ENCODE data around the gene ZNF574. TPM values are rescaled to one million over a fixed set of nuclear protein-coding genes. Genes with fewer than 3 reads are reported as not detected.
A peak's percentile ranks its signal among the peaks of the same experiment; 100 is the strongest.

The ZNF574 gene
- total and polyA plus RNA-seq, 7 experiments from 2014 or later, result 11.2 to 32.8 (median 20.9) TPM

GRCh38 chr19:42057846-42058245 is 18.1 kb upstream of the ZNF574 start:
- intact Hi-C loops (cut with micrococcal nuclease), result no loop called here
- no peak overlapping the region for H3K27ac ChIP-seq (ENCODE audit: low read depth, low read length)
- H3K9me3 ChIP-seq (ENCODE audit: control insufficient read depth in 2 of 3, low read length in 3 of 3), result no peaks in the 10 kb centered on the region
- ATAC-seq, result no peak
- no peaks in the 10 kb centered on the region for H3K27me3 ChIP-seq (ENCODE audit: control insufficient read depth in 2 of 2, insufficient read depth in 2 of 2, low read length in 2 of 2)
- Mint-ChIP-seq H3K36me3 (peaks cover 0 to 4% (median 0%) of the 10 kb centered on the region in 5 donors), H3K4me3 (no peak overlapping the region), H3K27ac (no peak overlapping the region), H3K4me1 (peaks cover 0 to 3% (median 0%) of the 10 kb centered on the region in 7 donors), H3K9me3 (no peaks in the 10 kb centered on the region), H3K27me3 (no peaks in the 10 kb centered on the region)
- no peaks in the 10 kb centered on the region for H3K4me1 ChIP-seq (ENCODE audit: control insufficient read depth in 2 of 2, insufficient read depth in 2 of 2, low read length in 2 of 2)
- H3K4me3 ChIP-seq (ENCODE audit: low read length), result no peak overlapping the region
- CTCF ChIA-PET, result no interaction called here
- no peaks in the 10 kb centered on the region for H3K36me3 ChIP-seq (ENCODE audit: control insufficient read depth in 2 of 3, insufficient read depth in 3 of 3, low read length in 3 of 3)
- no peak for DNase-seq
- POLR2A ChIA-PET, result no interaction called here

GRCh38 chr19:42059196-42059595 is 16.8 kb upstream of the ZNF574 start:
- Mint-ChIP-seq H3K36me3 (peaks cover 0 to 4% (median 0%) of the 10 kb centered on the region in 5 donors), H3K27me3 (peaks cover 0 to 2% (median 0%) of the 10 kb centered on the region in 5 donors), H3K4me1 (peaks cover 0 to 3% (median 0%) of the 10 kb centered on the region in 7 donors), H3K4me3 (no peak overlapping the region), H3K27ac (no peak overlapping the region), H3K9me3 (no peaks in the 10 kb centered on the region)
- H3K9me3 ChIP-seq (ENCODE audit: control insufficient read depth in 2 of 3, low read length in 3 of 3), result no peaks in the 10 kb centered on the region
- H3K27ac ChIP-seq (ENCODE audit: low read depth, low read length), result no peak overlapping the region
- intact Hi-C loops (cut with micrococcal nuclease), result no loop called here
- ChIA-PET CTCF (no interaction called here), POLR2A (no interaction called here)
- ATAC-seq (no peak), DNase-seq (no peak)
- no peaks in the 10 kb centered on the region for H3K36me3 ChIP-seq (ENCODE audit: control insufficient read depth in 2 of 3, insufficient read depth in 3 of 3, low read length in 3 of 3)
- H3K4me3 ChIP-seq (ENCODE audit: low read length), result no peak overlapping the region
- H3K27me3 ChIP-seq (ENCODE audit: control insufficient read depth in 2 of 2, insufficient read depth in 2 of 2, low read length in 2 of 2), result no peaks in the 10 kb centered on the region
- no peaks in the 10 kb centered on the region for H3K4me1 ChIP-seq (ENCODE audit: control insufficient read depth in 2 of 2, insufficient read depth in 2 of 2, low read length in 2 of 2)

GRCh38 chr19:42060117-42060516 is 15.8 kb upstream of the ZNF574 start:
- Histone ChIP-seq H3K36me3 (ENCODE audit: control insufficient read depth in 2 of 3, insufficient read depth in 3 of 3, low read length in 3 of 3) (no peaks in the 10 kb centered on the region), H3K4me3 (ENCODE audit: low read length) (no peak overlapping the region), H3K27ac (ENCODE audit: low read depth, low read length) (no peak overlapping the region), H3K9me3 (ENCODE audit: control insufficient read depth in 2 of 3, low read length in 3 of 3) (no peaks in the 10 kb centered on the region), H3K27me3 (ENCODE audit: control insufficient read depth in 2 of 2, insufficient read depth in 2 of 2, low read length in 2 of 2) (no peaks in the 10 kb centered on the region), H3K4me1 (ENCODE audit: control insufficient read depth in 2 of 2, insufficient read depth in 2 of 2, low read length in 2 of 2) (no peaks in the 10 kb centered on the region)
- Mint-ChIP-seq H3K27me3 (peaks cover 0 to 7% (median 0%) of the 10 kb centered on the region in 5 donors), H3K9me3 (no peaks in the 10 kb centered on the region), H3K4me3 (no peak overlapping the region), H3K27ac (no peak overlapping the region), H3K4me1 (peaks cover 0 to 3% (median 0%) of the 10 kb centered on the region in 7 donors), H3K36me3 (peaks cover 0 to 4% (median 0%) of the 10 kb centered on the region in 5 donors)
- DNase-seq, result no peak
- intact Hi-C loops (cut with micrococcal nuclease), result no loop called here
- ChIA-PET POLR2A (interaction anchor here (0.6 kb wide), 1 partner anchor 696 kb away, joined by 3 read pairs; the partner anchor contains the start of gene B9D2), CTCF (no interaction called here)
- no peak for ATAC-seq

- intact Hi-C loops (cut with micrococcal nuclease), result no loop called here
- Mint-ChIP-seq H3K27me3 (peaks cover 0 to 7% (median 0%) of the 10 kb centered on the region in 5 donors), H3K4me1 (peaks cover 0 to 3% (median 0%) of the 10 kb centered on the region in 7 donors), H3K4me3 (no peak overlapping the region), H3K27ac (peak overlapping the region in 1 of 9 donors; percentile 48), H3K36me3 (peaks cover 0 to 4% (median 0%) of the 10 kb centered on the region in 5 donors), H3K9me3 (no peaks in the 10 kb centered on the region)
- H3K9me3 ChIP-seq (ENCODE audit: control insufficient read depth in 2 of 3, low read length in 3 of 3), result no peaks in the 10 kb centered on the region
- CTCF ChIA-PET, result no interaction called here
- H3K4me1 ChIP-seq (ENCODE audit: control insufficient read depth in 2 of 2, insufficient read depth in 2 of 2, low read length in 2 of 2), result no peaks in the 10 kb centered on the region
- POLR2A ChIA-PET, result no interaction called here
- H3K4me3 ChIP-seq (ENCODE audit: low read length), result no peak overlapping the region
- DNase-seq (no peak), ATAC-seq (no peak)
- H3K27me3 ChIP-seq (ENCODE audit: control insufficient read depth in 2 of 2, insufficient read depth in 2 of 2, low read length in 2 of 2), result peaks cover 0 to 2% of the 10 kb centered on the region in 2 donors
- H3K27ac ChIP-seq (ENCODE audit: low read depth, low read length), result no peak overlapping the region
- H3K36me3 ChIP-seq (ENCODE audit: control insufficient read depth in 2 of 3, insufficient read depth in 3 of 3, low read length in 3 of 3), result no peaks in the 10 kb centered on the region
Measured at GRCh38 chr19:42062381-42062780, 13.6 kb upstream of the ZNF574 start.

GRCh38 chr19:42064432-42064831 is 11.5 kb upstream of the ZNF574 start:
- no peak for ATAC-seq

GRCh38 chr19:42065051-42065450 is 10.9 kb upstream of the ZNF574 start:
- H3K9me3 ChIP-seq (ENCODE audit: control insufficient read depth in 2 of 3, low read length in 3 of 3), result no peaks in the 10 kb centered on the region
- H3K27ac ChIP-seq (ENCODE audit: low read depth, low read length), result no peak overlapping the region
- H3K36me3 Mint-ChIP-seq, result no peaks in the 10 kb centered on the region
- peaks cover 0 to 7% (median 2%) of the 10 kb centered on the region in 5 donors for H3K27me3 Mint-ChIP-seq
- intact Hi-C loops (cut with micrococcal nuclease), result no loop called here
- no peak overlapping the region for H3K4me3 ChIP-seq (ENCODE audit: low read length)
- peaks cover 0 to 2% (median 0%) of the 10 kb centered on the region in 7 donors for H3K4me1 Mint-ChIP-seq
- H3K27me3 ChIP-seq (ENCODE audit: control insufficient read depth in 2 of 2, insufficient read depth in 2 of 2, low read length in 2 of 2), result peaks cover 0 to 2% of the 10 kb centered on the region in 2 donors
- no peak for ATAC-seq
- no peaks in the 10 kb centered on the region for H3K36me3 ChIP-seq (ENCODE audit: control insufficient read depth in 2 of 3, insufficient read depth in 3 of 3, low read length in 3 of 3)
- H3K4me3 Mint-ChIP-seq, result no peak overlapping the region
- H3K4me1 ChIP-seq (ENCODE audit: control insufficient read depth in 2 of 2, insufficient read depth in 2 of 2, low read length in 2 of 2), result no peaks in the 10 kb centered on the region
- ChIA-PET POLR2A (no interaction called here), CTCF (no interaction called here)
- DNase-seq, result no peak
- H3K9me3 Mint-ChIP-seq, result no peaks in the 10 kb centered on the region
- peak overlapping the region in 1 of 9 donors; percentile 25 for H3K27ac Mint-ChIP-seq

More at GRCh38 chr19:42064432-42064831, 11.5 kb upstream of the ZNF574 start:
- H3K9me3 ChIP-seq (ENCODE audit: control insufficient read depth in 2 of 3, low read length in 3 of 3), result no peaks in the 10 kb centered on the region
- H3K4me3 Mint-ChIP-seq, result no peak overlapping the region
- intact Hi-C loops (cut with micrococcal nuclease), result no loop called here
- peaks cover 0 to 4% (median 0%) of the 10 kb centered on the region in 5 donors for H3K36me3 Mint-ChIP-seq
- H3K27ac Mint-ChIP-seq, result no peak overlapping the region
- H3K27me3 Mint-ChIP-seq, result peaks cover 0 to 7% (median 0%) of the 10 kb centered on the region in 5 donors
- CTCF ChIA-PET, result no interaction called here
- H3K9me3 Mint-ChIP-seq, result no peaks in the 10 kb centered on the region
- no peak overlapping the region for H3K4me3 ChIP-seq (ENCODE audit: low read length)
- no peaks in the 10 kb centered on the region for H3K36me3 ChIP-seq (ENCODE audit: control insufficient read depth in 2 of 3, insufficient read depth in 3 of 3, low read length in 3 of 3)
- peaks cover 0 to 2% (median 0%) of the 10 kb centered on the region in 7 donors for H3K4me1 Mint-ChIP-seq
- no peak for DNase-seq
- no peaks in the 10 kb centered on the region for H3K4me1 ChIP-seq (ENCODE audit: control insufficient read depth in 2 of 2, insufficient read depth in 2 of 2, low read length in 2 of 2)
- H3K27me3 ChIP-seq (ENCODE audit: control insufficient read depth in 2 of 2, insufficient read depth in 2 of 2, low read length in 2 of 2), result peaks cover 0 to 2% of the 10 kb centered on the region in 2 donors
- POLR2A ChIA-PET, result no interaction called here
- H3K27ac ChIP-seq (ENCODE audit: low read depth, low read length), result no peak overlapping the region

GRCh38 chr19:42065511-42065910 is 10.5 kb upstream of the ZNF574 start:
- no peaks in the 10 kb centered on the region for H3K9me3 Mint-ChIP-seq
- no peak overlapping the region for H3K27ac Mint-ChIP-seq
- CTCF ChIA-PET, result no interaction called here

More at GRCh38 chr19:42065511-42065910, 10.5 kb upstream of the ZNF574 start:
- Histone ChIP-seq H3K4me3 (ENCODE audit: low read length) (no peak overlapping the region), H3K36me3 (ENCODE audit: control insufficient read depth in 2 of 3, insufficient read depth in 3 of 3, low read length in 3 of 3) (no peaks in the 10 kb centered on the region), H3K9me3 (ENCODE audit: control insufficient read depth in 2 of 3, low read length in 3 of 3) (no peaks in the 10 kb centered on the region), H3K27ac (ENCODE audit: low read depth, low read length) (no peak overlapping the region), H3K27me3 (ENCODE audit: control insufficient read depth in 2 of 2, insufficient read depth in 2 of 2, low read length in 2 of 2) (peaks cover 0 to 2% of the 10 kb centered on the region in 2 donors), H3K4me1 (ENCODE audit: control insufficient read depth in 2 of 2, insufficient read depth in 2 of 2, low read length in 2 of 2) (no peaks in the 10 kb centered on the region)
- no peak for DNase-seq
- POLR2A ChIA-PET, result no interaction called here
- no peaks in the 10 kb centered on the region for H3K36me3 Mint-ChIP-seq
- ATAC-seq, result no peak
- H3K4me3 Mint-ChIP-seq, result no peak overlapping the region
- peaks cover 0 to 7% (median 6%) of the 10 kb centered on the region in 5 donors for H3K27me3 Mint-ChIP-seq
- H3K4me1 Mint-ChIP-seq, result peaks cover 0 to 5% (median 2%) of the 10 kb centered on the region in 7 donors
- intact Hi-C loops (cut with micrococcal nuclease), result no loop called here

Measured in naive thymus-derived CD4-positive, alpha-beta T cell (primary cell).